Raji (cell line): ENCODE data around the gene MYOF.

Experiments
- POLR2A ChIP-seq: IDR thresholded peaks from 2 replicates; pipeline ENCODE4 v1.6.1; 2011; ENCODE audit warnings: low read depth, low read length, control low read depth; ENCODE audit not compliant: insufficient read depth

The MYOF gene

DNA sequence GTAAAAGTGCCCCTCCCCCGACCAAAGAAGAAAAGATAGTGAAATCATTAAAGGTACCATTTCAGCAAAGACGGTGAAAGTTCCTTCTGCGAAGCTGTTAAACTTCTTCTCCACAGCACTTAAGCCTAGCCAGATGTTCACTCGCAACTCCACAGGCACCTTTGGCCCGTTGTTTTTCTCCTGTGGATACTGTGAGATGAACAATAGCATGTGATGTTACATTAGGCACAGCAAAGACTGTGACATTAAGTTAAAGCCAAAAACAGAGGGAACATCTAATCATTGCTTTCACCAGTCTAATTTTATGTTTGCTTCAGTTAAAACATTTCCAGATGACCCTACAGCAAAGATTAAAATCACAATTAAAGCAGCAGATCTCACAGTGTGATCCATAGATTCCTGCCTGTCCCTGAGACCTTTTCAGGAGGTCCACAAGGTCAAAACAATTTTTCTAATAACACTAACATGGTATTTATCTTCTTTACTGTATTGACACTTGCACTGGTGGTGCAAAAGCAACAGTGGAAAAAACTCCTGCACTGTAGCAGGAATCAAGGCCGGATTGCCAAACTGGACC is 112.5 kb downstream of the MYOF start:
- TF ChIP-seq POLR2A, result no peak

DNA sequence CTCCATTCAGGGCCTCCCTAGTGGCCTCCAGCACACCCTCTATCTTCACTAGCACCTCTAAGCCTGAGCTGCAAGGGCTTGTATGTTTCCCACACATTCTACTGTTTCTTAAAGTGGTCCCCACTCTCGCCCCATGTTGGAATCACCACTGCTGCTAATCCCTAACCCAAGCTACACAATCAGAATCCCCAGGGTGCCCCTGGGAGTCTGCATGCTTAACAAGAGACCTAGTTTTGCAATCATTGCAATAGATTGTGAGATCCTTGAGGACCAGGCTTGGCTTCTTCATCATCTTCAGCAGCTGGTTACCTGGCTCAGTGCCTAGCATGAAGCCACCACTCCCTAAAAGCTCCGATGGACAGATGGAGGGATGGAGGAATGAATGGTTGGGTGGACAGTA is 113.9 kb downstream of the MYOF start:
- TF ChIP-seq POLR2A, result no peak

DNA sequence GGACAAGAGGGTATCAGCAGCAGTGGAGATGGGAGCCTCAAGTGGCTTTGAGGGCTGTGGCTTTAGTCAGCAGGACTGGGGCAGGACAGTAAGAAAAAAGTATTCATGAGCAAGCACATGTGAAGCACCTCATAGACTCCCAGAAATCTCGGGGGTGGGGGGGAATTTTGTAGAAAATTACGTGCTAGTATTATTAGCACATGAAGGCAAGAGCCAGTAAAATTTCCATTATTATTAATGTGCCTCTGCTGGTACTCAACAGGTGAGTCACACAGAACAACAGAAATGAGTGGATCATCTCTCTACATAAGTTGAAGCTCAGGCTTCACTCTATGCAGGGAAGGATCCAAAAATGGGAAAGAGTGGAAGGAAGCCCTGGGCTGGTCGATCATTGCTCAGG is 114.5 kb downstream of the MYOF start:
- no peak for TF ChIP-seq POLR2A

DNA sequence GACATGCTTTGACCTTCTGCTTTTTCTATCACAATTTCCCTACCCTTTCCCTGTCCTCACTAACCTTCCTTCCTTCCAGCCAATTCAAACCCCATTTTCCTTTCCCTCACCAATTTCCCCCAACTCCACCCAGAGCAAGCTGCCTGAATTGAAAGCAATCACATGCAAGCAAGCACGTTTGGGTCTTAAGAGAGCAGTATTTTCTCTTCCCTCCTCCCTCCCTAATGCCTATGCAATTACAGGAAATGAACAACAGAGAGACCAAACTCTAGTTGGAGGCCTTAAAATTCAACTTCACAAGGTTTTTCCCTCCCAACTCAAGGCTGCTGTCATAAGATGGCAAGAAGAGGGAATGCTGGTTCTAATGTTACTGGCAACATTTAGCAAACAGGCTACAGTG is 117.2 kb downstream of the MYOF start:
- no peak for TF ChIP-seq POLR2A

DNA sequence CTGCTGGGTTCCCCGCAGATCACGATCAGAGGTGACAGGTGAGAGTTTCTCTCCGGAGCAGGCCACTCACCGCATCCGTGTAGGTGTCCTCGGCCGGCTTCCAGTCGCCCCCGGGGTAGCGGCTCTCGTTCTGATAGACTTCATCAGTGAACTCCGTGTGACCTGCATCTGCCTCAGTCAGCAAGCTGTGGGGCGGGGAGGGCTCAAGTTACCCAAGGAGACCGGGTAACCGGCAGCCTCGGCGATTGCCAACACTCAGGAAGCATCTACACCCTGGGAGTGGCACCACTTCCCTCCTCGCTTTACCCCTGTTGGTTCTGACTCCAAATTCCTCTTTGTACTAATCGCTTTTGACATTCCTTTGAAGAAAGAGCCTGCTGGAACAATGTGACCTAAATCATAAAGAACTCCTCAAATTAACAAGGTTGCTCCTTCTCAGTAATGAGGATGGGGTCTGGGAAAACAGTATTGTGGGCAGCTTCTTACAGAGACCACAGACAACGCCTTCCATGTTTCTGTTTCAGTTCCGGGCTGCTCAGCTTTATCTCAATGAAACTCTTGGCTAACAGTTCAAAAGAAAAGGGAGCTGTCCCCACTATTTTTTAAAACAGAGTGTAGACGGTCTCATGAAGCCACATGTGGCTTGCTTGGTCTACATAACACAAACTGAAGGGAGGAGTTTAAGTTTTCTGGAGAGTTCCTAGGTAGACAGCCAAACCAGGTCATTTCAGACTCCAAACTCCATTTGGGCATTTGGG is 118.1 kb downstream of the MYOF start:
- TF ChIP-seq POLR2A, result no peak

DNA sequence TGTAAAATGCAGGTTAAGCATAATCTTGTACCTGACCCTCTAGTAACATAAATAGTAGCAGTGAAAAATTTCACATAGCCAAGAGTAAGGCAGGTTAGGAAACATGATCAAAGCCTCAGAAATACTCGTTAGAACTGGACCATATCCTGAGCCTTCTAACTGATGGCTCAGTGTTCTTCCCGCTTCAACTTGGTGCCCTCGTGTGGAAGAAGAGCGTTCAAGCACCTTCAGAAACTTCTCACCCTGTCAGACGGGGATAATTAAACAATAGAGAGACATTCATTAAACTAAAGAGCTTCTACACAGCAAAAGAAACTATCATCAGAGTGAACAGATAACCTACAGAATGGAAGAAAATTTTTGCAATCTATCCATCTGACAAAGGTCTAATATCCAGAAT is 124.5 kb downstream of the MYOF start:
- TF ChIP-seq POLR2A, result no peak

DNA sequence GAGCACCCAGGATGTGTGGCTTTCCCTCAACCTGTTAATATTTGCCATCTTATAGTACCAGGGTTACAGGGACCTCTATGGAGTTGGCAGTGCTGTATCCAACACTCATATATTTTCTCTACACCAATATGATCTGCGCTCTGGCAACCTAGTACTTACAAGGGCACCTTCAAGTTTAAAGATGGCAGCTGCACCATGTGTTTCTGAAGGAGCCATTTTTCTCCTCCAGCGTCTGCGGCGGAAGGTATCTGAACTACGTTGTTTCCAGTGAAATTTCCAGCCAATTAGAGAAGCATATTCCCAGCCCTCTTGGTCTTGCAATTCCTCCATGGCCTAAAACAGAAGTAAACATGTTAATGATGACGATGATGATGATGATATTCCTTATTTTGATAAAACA is 125.6 kb downstream of the MYOF start:
- no peak for TF ChIP-seq POLR2A

DNA sequence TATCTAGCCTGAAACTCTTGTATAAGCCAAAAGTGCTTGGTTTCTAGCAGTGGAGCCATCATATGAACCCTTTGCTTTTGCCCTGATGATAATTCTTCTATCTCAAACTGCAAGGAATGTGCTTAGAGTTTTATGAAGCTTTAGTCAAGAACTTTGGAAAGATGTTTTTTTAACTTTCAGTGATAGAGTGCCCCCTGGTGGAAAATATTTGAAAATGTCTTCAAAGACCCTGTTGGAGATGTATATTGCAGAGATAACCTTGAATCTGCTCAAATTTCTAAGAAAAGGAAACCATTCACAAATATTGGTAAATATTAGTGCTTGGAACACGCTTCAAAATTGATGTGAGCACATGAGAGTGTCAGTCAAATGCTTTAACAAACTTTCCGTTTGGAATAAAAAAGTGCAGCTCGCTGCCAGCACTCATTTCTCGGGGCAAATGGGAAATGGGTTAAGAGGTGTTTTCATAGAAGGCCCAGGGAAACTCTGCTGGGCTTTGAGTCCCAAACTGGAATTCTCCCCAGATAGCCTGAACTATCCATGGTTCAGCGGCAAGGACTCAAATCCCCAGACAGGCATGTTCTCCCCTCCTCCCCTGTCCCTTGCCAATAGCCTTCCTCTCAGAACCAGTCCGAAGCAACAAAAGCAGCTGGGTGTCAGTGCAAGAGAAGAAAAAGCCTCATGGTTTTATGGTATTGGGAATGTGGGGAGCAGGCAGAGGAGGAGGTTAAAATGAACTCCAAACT is 129.3 kb downstream of the MYOF start:
- no peak for TF ChIP-seq POLR2A

DNA sequence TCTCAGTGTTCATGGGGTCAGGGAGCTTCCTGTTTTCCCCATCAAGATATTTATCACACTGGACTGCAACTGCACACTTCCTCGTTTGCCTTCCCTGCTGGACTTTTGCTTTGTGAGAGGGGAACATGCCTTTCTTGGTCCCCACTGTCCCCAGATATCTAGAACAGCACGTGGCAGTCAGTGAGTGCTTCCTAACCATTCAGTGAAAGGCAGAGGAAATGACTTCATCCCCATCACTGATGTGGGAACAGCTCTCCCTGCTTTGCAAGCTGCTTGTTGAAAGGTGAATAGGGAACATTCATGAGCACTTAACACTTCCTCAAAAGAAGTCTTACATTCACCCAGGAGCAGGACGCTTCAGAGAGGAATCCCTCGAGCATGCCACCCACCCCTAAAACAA is 135.4 kb downstream of the MYOF start:
- no peak for TF ChIP-seq POLR2A

DNA sequence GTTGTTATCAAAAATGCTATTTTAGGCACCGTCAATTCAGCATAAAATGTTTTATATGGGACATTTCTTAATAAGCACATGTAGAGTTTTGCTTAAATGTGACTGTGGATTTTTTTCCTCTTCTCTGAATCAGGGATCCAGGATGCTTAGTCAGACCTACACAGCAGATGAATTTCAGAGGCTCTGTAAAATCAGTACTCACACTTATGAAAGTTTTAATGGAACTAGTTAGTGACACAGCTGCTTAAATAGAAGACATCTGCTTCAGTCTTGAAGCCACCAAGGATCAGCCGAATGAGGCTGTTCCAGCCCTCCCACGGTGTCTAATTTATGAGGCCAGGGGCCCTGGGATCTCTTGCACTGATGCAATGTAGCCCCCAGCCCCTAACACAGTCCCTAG is 136.0 kb downstream of the MYOF start:
- TF ChIP-seq POLR2A, result no peak

DNA sequence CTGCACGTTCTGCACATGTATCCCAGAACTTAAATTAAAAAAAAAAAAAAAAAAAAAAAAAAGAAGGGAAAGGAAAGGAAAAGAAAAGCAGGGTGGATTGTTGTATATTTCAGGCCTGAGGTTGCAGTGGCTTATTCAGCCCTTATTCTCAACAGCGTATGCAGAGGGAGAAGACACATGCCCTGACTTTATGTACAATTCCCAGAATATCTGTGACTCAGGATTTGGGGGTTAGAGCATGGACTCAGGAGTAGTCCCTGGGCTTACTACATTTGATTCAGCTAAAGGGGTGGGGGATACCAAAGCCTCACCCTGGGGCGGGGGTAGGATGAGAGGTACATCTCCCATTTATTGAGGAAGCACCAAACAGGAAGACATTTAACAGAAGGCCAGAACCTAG is 137.4 kb downstream of the MYOF start:
- no peak for TF ChIP-seq POLR2A

DNA sequence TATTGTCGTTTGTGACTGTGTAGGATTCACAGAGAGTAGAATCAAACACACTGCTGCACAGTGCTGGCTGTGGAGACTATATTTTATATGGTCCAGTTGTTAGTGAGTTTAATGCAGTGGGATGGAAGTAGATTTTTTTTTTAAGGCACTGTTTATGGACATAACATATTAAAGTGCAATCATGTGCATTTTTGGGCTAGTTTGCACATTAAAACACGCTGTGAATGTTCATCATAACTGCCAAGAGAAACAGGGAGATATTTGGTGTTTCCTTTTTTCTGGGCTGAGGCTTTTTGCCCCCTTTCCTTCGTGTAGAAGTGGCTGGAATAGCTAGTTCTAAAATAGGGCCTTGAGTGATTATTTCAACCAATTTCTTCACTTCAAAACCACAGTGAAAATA is 139.2 kb downstream of the MYOF start:
- TF ChIP-seq POLR2A, result no peak

DNA sequence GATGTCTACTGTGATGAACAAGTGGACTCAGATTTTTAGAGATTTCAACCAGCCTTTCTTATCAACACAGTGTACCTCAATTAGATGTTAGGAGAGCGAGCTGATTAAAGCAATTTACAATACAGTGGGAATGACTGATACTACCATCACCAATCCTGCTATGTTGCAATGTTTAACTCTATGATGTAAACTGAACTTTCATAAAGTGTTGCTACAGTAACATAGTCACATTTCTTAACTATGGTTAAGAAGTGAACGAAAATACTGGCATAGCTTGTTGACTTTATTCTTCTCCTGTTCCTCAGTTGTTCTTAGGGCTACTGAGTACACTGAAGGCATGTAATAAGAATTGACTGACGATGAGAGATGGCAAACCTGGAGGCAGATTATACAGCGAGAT is 139.8 kb downstream of the MYOF start:
- TF ChIP-seq POLR2A, result no peak

DNA sequence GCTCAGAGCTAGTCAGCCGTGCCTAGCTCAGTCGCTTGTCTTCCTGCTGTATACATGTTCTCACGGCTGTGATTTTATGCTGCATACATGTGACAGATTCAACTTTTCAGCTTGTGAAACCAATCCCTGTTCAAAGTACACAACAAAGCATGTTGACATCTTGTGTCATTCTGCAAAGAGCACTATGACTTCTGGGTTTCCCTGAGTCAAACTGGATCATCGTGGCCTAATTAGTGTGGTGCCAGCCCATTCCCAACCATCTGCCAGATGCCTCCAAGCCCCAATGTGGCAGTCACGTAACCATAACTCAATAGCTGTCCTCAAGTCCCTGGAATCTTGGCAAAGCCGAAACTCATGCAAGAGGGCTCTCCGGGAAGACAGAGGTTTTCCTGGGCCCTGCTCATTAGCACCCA is 144.8 kb downstream of the MYOF start:
- TF ChIP-seq POLR2A, result no peak

DNA sequence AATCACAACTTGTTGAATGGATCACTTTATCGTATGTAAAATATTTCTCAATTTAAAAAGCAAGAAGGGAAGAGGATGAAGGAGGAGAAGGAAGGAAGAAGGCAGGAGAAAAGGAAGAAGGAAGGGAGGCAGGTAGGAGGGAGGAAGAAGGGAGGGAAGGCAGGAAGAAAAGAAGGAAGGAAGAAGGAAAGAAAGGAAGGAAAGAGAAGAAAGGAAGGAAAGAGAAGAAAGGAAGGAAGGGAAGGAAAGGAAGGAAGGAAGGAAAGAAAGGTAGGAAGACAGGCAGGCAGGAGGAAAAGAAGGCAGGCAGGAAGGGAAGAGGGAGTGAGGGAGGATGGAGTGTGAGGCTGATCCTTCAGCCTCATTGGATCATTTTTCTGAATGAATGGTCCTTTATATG is 145.5 kb downstream of the MYOF start:
- TF ChIP-seq POLR2A, result no peak

DNA sequence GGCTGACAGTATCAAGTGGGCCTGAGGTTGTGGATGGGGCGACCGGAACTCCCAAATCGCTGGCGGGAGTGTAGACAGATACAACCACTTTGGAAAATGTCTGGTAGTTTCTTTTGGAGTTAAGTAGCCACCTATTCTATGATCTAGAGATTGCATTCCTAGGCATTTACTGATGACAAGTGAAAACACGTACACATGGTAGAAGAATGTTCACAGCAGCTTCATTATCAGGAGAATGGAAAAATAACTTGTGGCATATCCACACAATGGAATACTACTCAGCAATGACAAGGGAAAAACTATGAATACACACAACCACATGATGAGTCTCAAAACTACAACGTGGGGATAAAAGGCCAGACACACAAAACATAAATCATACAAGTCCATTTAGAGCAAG is 146.0 kb downstream of the MYOF start:
- TF ChIP-seq POLR2A, result no peak

DNA sequence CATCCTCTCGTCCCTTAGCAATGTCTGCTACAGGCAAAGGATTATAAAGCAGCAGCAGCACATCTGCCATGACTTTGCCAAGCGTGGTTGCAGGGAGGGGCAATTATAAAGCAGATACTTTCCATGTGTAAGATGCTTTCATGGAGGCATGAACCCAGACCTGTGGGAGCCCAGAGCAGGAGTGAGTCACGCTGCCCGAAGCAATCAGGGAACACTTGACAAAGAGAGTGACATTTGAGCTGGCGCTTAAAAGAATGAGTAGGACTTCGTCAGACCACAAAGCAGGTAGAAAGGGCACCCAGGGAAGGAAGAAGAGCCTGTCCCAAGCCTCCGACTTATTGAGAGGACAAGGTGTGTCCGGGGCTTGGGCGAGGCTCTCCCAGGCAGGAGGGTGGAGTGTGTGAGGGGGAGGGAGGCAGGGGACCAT is 147.2 kb downstream of the MYOF start:
- TF ChIP-seq POLR2A, result no peak

DNA sequence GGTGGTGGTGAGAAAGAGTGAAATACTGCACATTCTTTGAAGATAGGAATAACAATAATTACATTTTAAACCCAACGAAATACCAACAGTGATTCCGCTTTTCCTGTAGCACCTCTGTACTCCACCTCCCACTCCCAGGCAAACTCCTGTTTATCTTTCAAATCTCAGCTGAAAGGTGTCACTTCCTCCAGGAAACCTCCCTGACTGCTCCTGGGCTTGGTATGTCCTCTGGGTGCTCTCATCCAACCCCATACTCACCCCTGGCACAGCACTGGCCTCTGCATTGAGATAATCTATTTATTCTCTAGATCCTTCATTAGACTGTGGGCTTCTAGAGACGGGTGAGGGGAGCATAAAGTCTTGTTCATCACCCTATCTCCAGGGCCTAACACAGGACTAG is 148.0 kb downstream of the MYOF start:
- TF ChIP-seq POLR2A, result no peak
